VCaP (cell line): ENCODE measurements around the gene GTF3A.
A peak's percentile ranks its signal among the peaks of the same experiment; 100 is the strongest.
"Not testable (repeated sequence)": the region's sequence is repeated elsewhere in the genome, so short reads cannot be mapped to it uniquely, and the experiment has no call there.

Source experiments
- H3K27ac ChIP-seq: fragments of 450-650 bp; 2 replicates; pipeline ENCODE4 v1.5.1; 2017
- TF ChIP-seq, protein P1 (sequence below): fragments of 450-650 bp; conservative IDR thresholded peaks from 2 replicates; pipeline ENCODE4 v1.5.1; 2017; ENCODE audit warnings: mild to moderate bottlenecking, moderate library complexity

GTF3A gene

DNA sequence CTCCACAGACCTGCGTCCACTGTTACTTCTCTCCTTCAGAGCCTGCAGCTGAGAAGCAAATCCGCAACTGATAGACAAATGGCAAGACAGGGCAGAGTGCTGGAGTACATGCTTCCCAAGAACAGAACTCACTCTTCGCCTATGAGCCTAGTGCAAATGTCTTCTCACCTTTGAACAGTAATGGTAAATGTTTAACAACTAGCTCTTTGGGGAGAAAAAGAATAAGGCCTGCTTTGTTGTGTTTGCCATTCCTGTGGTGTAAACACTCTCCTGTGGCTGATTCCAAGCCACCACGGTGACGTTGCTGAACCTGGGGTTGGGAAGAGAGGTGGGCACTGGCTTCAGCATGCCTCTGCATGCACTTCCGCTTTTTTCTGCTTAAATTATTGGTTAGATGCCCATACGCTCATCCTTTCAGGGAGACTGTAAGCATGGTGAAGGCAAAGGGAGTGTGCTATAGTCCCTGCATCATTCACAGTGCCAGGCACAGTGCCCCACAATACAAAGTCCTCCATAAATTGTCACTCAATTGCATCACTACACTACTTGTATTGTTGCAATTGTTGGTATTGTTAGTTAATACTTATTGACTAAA lies 28.1 kb upstream of the GTF3A start:
- no peak overlapping the region for H3K27ac ChIP-seq
- TF ChIP-seq, protein P1, sequence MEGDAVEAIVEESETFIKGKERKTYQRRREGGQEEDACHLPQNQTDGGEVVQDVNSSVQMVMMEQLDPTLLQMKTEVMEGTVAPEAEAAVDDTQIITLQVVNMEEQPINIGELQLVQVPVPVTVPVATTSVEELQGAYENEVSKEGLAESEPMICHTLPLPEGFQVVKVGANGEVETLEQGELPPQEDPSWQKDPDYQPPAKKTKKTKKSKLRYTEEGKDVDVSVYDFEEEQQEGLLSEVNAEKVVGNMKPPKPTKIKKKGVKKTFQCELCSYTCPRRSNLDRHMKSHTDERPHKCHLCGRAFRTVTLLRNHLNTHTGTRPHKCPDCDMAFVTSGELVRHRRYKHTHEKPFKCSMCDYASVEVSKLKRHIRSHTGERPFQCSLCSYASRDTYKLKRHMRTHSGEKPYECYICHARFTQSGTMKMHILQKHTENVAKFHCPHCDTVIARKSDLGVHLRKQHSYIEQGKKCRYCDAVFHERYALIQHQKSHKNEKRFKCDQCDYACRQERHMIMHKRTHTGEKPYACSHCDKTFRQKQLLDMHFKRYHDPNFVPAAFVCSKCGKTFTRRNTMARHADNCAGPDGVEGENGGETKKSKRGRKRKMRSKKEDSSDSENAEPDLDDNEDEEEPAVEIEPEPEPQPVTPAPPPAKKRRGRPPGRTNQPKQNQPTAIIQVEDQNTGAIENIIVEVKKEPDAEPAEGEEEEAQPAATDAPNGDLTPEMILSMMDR: no peak

GRCh38 chr13:27398360-27398759 lies 26.1 kb upstream of the GTF3A start:
- H3K27ac ChIP-seq: no peak overlapping the region
- TF ChIP-seq, protein P1: no peak

GRCh38 chr13:27400405-27400804 lies 24.0 kb upstream of the GTF3A start:
- not testable (repeated sequence) for H3K27ac ChIP-seq

GRCh38 chr13:27401210-27401609 lies 23.2 kb upstream of the GTF3A start:
- no peak overlapping the region for H3K27ac ChIP-seq
- TF ChIP-seq, protein P1: no peak

DNA sequence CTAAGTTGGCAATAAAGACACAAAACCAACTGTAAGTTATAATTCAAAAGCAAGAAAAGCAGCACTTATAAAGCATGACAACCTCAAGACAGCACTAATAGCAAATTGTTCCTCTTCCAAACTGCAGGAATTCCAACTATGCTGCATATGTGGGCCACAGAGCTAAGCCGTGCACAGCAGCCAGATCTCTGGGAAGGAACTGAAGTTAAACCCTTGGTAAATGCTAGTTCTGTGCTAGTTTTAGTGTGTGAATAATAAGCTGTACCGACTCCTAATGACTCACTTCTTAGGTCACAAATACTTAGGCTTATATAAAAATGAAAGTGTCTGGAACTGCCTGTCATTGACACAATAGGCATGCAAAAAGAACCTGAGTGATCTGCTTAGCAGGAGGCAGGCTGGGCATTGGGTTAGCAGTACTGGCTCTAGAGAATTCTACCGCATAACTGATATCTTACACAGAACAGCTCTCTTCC lies 21.2 kb upstream of the GTF3A start:
- TF ChIP-seq, protein P1: no peak
- H3K27ac ChIP-seq: peak overlapping the region; percentile 72

DNA sequence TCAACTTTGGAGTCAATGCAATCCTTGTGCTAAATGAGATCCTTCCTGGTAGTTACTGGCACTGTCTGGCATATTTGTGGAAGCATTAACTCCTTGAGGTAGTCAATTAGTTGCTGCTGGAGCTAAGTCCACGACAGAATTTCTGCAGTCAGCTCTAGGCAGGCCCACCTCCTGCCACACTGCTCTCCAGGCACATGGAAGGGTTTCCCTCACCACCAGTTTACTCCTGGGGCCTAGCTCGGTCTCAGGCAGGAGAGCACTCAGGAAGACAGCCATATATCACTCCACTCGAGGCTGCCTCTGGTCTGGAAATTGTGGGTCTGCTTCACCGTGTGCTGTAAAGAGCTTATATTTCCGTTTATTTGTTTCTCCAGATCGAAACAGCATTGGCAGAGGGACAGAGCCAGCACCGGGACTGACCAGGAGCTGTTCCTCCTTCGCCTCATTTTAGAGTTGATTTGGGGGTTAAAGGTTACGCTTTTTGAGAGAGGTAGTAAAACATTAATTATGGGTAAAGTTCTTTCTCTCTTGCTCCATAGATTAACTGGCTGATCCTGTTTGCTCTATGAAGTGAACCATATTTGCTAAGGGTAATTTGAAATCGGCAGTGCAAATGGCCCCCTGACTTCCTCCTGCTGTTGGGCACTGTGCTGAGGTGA lies 20.6 kb upstream of the GTF3A start:
- peak overlapping the region; percentile 72 for H3K27ac ChIP-seq
- TF ChIP-seq, protein P1: no peak

GRCh38 chr13:27404680-27405079 lies 19.7 kb upstream of the GTF3A start:
- TF ChIP-seq, protein P1: no peak
- H3K27ac ChIP-seq: peak overlapping the region; percentile 72

GRCh38 chr13:27405546-27406134 lies 18.8 kb upstream of the GTF3A start:
- H3K27ac ChIP-seq: no peak overlapping the region
- TF ChIP-seq, protein P1: no peak
